WTC11 (cell line): ENCODE data around the gene HSPB6. TPM values are rescaled to one million over a fixed set of nuclear protein-coding genes. Genes with fewer than 3 reads are reported as not detected.

Source experiments
- ATAC-seq: fragments of 200-7000 bp; cut with Tn5 transposase; 2 replicates; pipeline ENCODE4 v1.10.0; 2021; ENCODE audit warnings: mild to moderate bottlenecking, moderate library complexity
- CTCF ChIA-PET: fragments of 300-600 bp; sonication (Branson Sonifier 250); formaldehyde crosslinking; loops from one replicate; lab custom pipeline; 2021; ENCODE audit warnings: antibody characterized with exemption; lab: Charles Lee
- POLR2A ChIA-PET: fragments of 350-600 bp; sonication (Branson Sonifier 250); formaldehyde crosslinking; loops from one replicate; lab custom pipeline; 2021; ENCODE audit warnings: antibody characterized with exemption; lab: Charles Lee
- DNase-seq: peaks from one replicate; pipeline ENCODE4 v3.0.0; 2021; ENCODE audit warnings: low spot score
- H3K27ac Mint-ChIP-seq: 2 replicates; pipeline ENCODE4 v1.8.0; 2021; ENCODE audit warnings: mixed read lengths
- H3K27me3 Mint-ChIP-seq: 2 replicates; pipeline ENCODE4 v1.8.0; 2021; ENCODE audit warnings: low read depth, mild to moderate bottlenecking, moderate library complexity, mixed read lengths
- H3K36me3 Mint-ChIP-seq: 2 replicates; pipeline ENCODE4 v1.8.0; 2021; ENCODE audit warnings: mixed read lengths
- H3K4me1 Mint-ChIP-seq: 2 replicates; pipeline ENCODE4 v1.8.0; 2022; ENCODE audit warnings: mixed read lengths
- H3K4me3 Mint-ChIP-seq: 2 replicates; pipeline ENCODE4 v1.8.0; 2021; ENCODE audit warnings: mild to moderate bottlenecking, moderate library complexity, mixed read lengths
- H3K9me3 Mint-ChIP-seq: 2 replicates; pipeline ENCODE4 v1.8.0; 2021; ENCODE audit warnings: mixed read lengths
- ATF1 ChIP-seq: sonication (generic); formaldehyde crosslinking; IDR thresholded peaks from 2 replicates; pipeline ENCODE4 v1.8.1; 2023; ENCODE audit warnings: mild to moderate bottlenecking, moderate library complexity, missing genetic modification reagents
- CREB1 ChIP-seq: sonication (generic); formaldehyde crosslinking; IDR thresholded peaks from 2 replicates; pipeline ENCODE4 v1.8.0; 2023; ENCODE audit warnings: mild to moderate bottlenecking, missing genetic modification reagents
- CREM ChIP-seq: sonication (generic); formaldehyde crosslinking; IDR thresholded peaks from 2 replicates; pipeline ENCODE4 v1.8.1; 2022; ENCODE audit warnings: mild to moderate bottlenecking, missing genetic modification reagents, moderate library complexity
- ESRRA ChIP-seq: sonication (generic); formaldehyde crosslinking; IDR thresholded peaks from 2 replicates; pipeline ENCODE4 v1.8.1; 2022; ENCODE audit warnings: mild to moderate bottlenecking, missing genetic modification reagents, borderline replicate concordance
- ETV6 ChIP-seq: sonication (generic); formaldehyde crosslinking; IDR thresholded peaks from 2 replicates; pipeline ENCODE4 v1.8.1; 2022; ENCODE audit warnings: mild to moderate bottlenecking, missing genetic modification reagents
- GABPB1 ChIP-seq: sonication (generic); formaldehyde crosslinking; IDR thresholded peaks from 2 replicates; pipeline ENCODE4 v1.8.1; 2023; ENCODE audit warnings: mild to moderate bottlenecking, missing genetic modification reagents
- GTF2I ChIP-seq: fragments of 250-450 bp; sonication (Bioruptor Pico); conservative IDR thresholded peaks from 2 replicates; pipeline ENCODE4 v1.4.0; 2021; ENCODE audit warnings: mild to moderate bottlenecking
- HMGA2 ChIP-seq: fragments of 250-450 bp; sonication (Bioruptor Pico); IDR thresholded peaks from 2 replicates; pipeline ENCODE4 v1.4.0; 2021; ENCODE audit warnings: mild to moderate bottlenecking, moderate library complexity
- JUN ChIP-seq: sonication (generic); formaldehyde crosslinking; IDR thresholded peaks from 2 replicates; pipeline ENCODE4 v1.8.0; 2023; ENCODE audit warnings: mild to moderate bottlenecking, missing genetic modification reagents
- MXD4 ChIP-seq: fragments of 250-450 bp; sonication (Bioruptor Pico); IDR thresholded peaks from 2 replicates; pipeline ENCODE4 v1.8.0; 2021; ENCODE audit warnings: mild to moderate bottlenecking, moderate library complexity, borderline replicate concordance
- ZNF232 ChIP-seq: sonication (generic); formaldehyde crosslinking; IDR thresholded peaks from 2 replicates; pipeline ENCODE4 v1.8.0; 2022; ENCODE audit warnings: mild to moderate bottlenecking, missing genetic modification reagents
- ZNF263 ChIP-seq: sonication (generic); formaldehyde crosslinking; IDR thresholded peaks from 2 replicates; pipeline ENCODE4 v1.8.1; 2022; ENCODE audit warnings: low read depth, mild to moderate bottlenecking, moderate library complexity, missing genetic modification reagents
- total RNA-seq: library from RNA; stranded (reverse); gene quantifications from 3 replicates; pipeline ENCODE4 v1.2.3, GENCODE V29; 2021
- TF ChIP-seq, protein P1 (sequence below): sonication (generic); formaldehyde crosslinking; IDR thresholded peaks from 2 replicates; pipeline ENCODE4 v1.8.1; 2023; ENCODE audit warnings: mild to moderate bottlenecking, moderate library complexity, missing genetic modification reagents
- TF ChIP-seq, protein P2 (sequence below): fragments of 250-450 bp; sonication (Bioruptor Pico); IDR thresholded peaks from 2 replicates; pipeline ENCODE4 v1.9.0; 2021; ENCODE audit warnings: mild to moderate bottlenecking
- TF ChIP-seq, protein P3 (sequence below): sonication (generic); formaldehyde crosslinking; IDR thresholded peaks from 2 replicates; pipeline ENCODE4 v1.8.1; 2022; ENCODE audit warnings: mild to moderate bottlenecking, moderate library complexity, missing genetic modification reagents
- TF ChIP-seq, protein P4 (sequence below): sonication (generic); formaldehyde crosslinking; IDR thresholded peaks from 2 replicates; pipeline ENCODE4 v1.8.0; 2022; ENCODE audit warnings: mild to moderate bottlenecking, missing genetic modification reagents
- TF ChIP-seq, protein P5 (sequence below): sonication (generic); formaldehyde crosslinking; IDR thresholded peaks from 2 replicates; pipeline ENCODE4 v1.8.1; 2022; ENCODE audit warnings: low read depth, mild to moderate bottlenecking, moderate library complexity, missing genetic modification reagents, borderline replicate concordance
- TF ChIP-seq, protein P6 (sequence below): sonication (generic); formaldehyde crosslinking; conservative IDR thresholded peaks from 2 replicates; pipeline ENCODE4 v1.8.1; 2022; ENCODE audit warnings: mild to moderate bottlenecking, missing genetic modification reagents
- TF ChIP-seq, protein P7 (sequence below): sonication (generic); formaldehyde crosslinking; IDR thresholded peaks from 2 replicates; pipeline ENCODE4 v1.8.1; 2023; ENCODE audit warnings: mild to moderate bottlenecking, missing genetic modification reagents, moderate library complexity
- TF ChIP-seq, protein P8 (sequence below): fragments of 250-450 bp; sonication (Bioruptor Pico); IDR thresholded peaks from 2 replicates; pipeline ENCODE4 v2.1.2; 2022; ENCODE audit warnings: mild to moderate bottlenecking, moderate library complexity
- TF ChIP-seq, protein P9 (sequence below): sonication (generic); formaldehyde crosslinking; IDR thresholded peaks from 2 replicates; pipeline ENCODE4 v1.8.0; 2022; ENCODE audit warnings: missing genetic modification reagents

HSPB6 gene
- total RNA-seq, 1 experiment from 2014 or later, result 1.7 TPM

DNA sequence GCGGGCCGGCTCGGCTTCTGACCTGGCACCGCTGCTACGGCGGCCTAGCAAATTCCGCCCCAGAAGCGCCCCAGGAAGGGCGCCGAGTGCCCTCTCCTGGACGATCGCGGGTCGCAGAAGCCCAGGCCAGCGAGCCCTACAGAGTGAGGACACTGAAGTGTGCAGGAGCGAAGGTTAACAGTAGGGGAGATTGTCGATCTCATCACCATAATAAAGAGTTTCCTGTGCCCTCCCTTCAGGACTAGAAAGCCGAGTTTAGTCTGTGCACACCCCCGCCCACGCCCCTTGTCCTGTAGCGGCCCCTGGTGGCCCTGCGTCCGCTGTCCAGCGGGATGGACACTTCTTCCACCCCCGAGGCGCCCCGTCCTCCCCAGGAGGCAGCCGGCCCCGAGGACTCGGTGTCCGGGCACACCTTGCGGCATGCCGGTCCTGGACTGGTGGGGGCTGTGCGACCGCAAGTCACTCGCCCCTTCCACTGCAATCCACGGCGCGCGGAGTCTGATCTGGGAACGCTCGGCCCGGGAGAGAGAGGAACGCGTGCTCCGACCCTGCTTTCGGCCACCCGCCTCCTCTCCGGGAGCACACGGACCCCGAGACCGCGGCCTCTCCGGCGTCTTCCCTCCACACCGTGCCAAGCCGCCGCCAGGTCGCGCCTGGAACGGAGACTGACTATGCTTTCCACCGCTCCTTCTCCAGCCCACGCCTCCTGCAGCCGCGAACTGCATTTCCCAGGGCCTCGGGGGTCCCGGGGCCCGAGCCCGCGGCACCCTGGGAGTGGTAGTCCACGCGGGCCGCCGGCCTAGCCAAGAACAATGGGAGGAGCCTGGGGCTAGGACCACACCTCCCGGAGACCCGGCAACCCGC is 39.8 kb downstream of the HSPB6 start:
- Mint-ChIP-seq H3K4me1 (peaks cover 40% of the 10 kb centered on the region), H3K27ac (peak overlapping the region; percentile 97), H3K36me3 (peaks cover 3% of the 10 kb centered on the region), H3K27me3 (no peaks in the 10 kb centered on the region), H3K9me3 (no peaks in the 10 kb centered on the region), H3K4me3 (peak overlapping the region; percentile 83)
- ChIA-PET CTCF (interaction anchor here (2.7 kb wide), 1 partner anchor 67 kb away, joined by 8 read pairs; no protein-coding TSS in a partner anchor), POLR2A (interaction anchor here (1.4 kb wide), 1 partner anchor 28 kb away, joined by 3 read pairs; the partner anchor contains the start of genes PSENEN and U2AF1L4)
- peak; percentile 93 for DNase-seq
- peak; percentile 78 for ATAC-seq
- TF ChIP-seq GTF2I (CRISPR knock-in tag) (0 out of 2 replicates have a peak, but pooled peaks have one; percentile 28), HMGA2 (peak; percentile 28; the same call in 1 of the 2 replicates), ETV6 (CRISPR knock-in tag) (0 out of 2 replicates have a peak, but pooled peaks have one; percentile 67), CREB1 (CRISPR knock-in tag) (0 out of 2 replicates have a peak, but pooled peaks have one; percentile 14), JUN (CRISPR knock-in tag) (no peak), MXD4 (CRISPR knock-in tag) (no peak), ESRRA (peak; percentile 73; the same call in 1 of the 2 replicates), ATF1 (no peak), ZNF263 (CRISPR knock-in tag) (peak; percentile 91; the same call in 1 of the 2 replicates), ZNF232 (no peak; the same call in 1 of the 2 replicates), CREM (CRISPR knock-in tag) (peak; percentile 69), GABPB1 (0 out of 2 replicates have a peak, but pooled peaks have one; percentile 52)
- TF ChIP-seq, protein P1, sequence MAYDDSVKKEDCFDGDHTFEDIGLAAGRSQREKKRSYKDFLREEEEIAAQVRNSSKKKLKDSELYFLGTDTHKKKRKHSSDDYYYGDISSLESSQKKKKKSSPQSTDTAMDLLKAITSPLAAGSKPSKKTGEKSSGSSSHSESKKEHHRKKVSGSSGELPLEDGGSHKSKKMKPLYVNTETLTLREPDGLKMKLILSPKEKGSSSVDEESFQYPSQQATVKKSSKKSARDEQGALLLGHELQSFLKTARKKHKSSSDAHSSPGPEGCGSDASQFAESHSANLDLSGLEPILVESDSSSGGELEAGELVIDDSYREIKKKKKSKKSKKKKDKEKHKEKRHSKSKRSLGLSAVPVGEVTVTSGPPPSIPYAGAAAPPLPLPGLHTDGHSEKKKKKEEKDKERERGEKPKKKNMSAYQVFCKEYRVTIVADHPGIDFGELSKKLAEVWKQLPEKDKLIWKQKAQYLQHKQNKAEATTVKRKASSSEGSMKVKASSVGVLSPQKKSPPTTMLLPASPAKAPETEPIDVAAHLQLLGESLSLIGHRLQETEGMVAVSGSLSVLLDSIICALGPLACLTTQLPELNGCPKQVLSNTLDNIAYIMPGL (CRISPR knock-in tag), result peak; percentile 93
- TF ChIP-seq, protein P2, sequence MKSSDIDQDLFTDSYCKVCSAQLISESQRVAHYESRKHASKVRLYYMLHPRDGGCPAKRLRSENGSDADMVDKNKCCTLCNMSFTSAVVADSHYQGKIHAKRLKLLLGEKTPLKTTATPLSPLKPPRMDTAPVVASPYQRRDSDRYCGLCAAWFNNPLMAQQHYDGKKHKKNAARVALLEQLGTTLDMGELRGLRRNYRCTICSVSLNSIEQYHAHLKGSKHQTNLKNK, result no peak
- TF ChIP-seq, protein P3, sequence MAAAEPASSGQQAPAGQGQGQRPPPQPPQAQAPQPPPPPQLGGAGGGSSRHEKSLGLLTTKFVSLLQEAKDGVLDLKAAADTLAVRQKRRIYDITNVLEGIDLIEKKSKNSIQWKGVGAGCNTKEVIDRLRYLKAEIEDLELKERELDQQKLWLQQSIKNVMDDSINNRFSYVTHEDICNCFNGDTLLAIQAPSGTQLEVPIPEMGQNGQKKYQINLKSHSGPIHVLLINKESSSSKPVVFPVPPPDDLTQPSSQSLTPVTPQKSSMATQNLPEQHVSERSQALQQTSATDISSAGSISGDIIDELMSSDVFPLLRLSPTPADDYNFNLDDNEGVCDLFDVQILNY (CRISPR knock-in tag), result peak; percentile 68
- TF ChIP-seq, protein P4, sequence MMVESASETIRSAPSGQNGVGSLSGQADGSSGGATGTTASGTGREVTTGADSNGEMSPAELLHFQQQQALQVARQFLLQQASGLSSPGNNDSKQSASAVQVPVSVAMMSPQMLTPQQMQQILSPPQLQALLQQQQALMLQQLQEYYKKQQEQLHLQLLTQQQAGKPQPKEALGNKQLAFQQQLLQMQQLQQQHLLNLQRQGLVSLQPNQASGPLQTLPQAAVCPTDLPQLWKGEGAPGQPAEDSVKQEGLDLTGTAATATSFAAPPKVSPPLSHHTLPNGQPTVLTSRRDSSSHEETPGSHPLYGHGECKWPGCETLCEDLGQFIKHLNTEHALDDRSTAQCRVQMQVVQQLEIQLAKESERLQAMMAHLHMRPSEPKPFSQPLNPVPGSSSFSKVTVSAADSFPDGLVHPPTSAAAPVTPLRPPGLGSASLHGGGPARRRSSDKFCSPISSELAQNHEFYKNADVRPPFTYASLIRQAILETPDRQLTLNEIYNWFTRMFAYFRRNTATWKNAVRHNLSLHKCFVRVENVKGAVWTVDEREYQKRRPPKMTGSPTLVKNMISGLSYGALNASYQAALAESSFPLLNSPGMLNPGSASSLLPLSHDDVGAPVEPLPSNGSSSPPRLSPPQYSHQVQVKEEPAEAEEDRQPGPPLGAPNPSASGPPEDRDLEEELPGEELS, result no peak
- TF ChIP-seq, protein P5, sequence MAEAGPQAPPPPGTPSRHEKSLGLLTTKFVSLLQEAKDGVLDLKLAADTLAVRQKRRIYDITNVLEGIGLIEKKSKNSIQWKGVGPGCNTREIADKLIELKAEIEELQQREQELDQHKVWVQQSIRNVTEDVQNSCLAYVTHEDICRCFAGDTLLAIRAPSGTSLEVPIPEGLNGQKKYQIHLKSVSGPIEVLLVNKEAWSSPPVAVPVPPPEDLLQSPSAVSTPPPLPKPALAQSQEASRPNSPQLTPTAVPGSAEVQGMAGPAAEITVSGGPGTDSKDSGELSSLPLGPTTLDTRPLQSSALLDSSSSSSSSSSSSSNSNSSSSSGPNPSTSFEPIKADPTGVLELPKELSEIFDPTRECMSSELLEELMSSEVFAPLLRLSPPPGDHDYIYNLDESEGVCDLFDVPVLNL (CRISPR knock-in tag), result no peak
- TF ChIP-seq, protein P6, sequence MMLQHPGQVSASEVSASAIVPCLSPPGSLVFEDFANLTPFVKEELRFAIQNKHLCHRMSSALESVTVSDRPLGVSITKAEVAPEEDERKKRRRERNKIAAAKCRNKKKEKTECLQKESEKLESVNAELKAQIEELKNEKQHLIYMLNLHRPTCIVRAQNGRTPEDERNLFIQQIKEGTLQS, result no peak
- TF ChIP-seq, protein P7, sequence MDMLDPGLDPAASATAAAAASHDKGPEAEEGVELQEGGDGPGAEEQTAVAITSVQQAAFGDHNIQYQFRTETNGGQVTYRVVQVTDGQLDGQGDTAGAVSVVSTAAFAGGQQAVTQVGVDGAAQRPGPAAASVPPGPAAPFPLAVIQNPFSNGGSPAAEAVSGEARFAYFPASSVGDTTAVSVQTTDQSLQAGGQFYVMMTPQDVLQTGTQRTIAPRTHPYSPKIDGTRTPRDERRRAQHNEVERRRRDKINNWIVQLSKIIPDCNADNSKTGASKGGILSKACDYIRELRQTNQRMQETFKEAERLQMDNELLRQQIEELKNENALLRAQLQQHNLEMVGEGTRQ (CRISPR knock-in tag), result peak; percentile 46
- TF ChIP-seq, protein P8, sequence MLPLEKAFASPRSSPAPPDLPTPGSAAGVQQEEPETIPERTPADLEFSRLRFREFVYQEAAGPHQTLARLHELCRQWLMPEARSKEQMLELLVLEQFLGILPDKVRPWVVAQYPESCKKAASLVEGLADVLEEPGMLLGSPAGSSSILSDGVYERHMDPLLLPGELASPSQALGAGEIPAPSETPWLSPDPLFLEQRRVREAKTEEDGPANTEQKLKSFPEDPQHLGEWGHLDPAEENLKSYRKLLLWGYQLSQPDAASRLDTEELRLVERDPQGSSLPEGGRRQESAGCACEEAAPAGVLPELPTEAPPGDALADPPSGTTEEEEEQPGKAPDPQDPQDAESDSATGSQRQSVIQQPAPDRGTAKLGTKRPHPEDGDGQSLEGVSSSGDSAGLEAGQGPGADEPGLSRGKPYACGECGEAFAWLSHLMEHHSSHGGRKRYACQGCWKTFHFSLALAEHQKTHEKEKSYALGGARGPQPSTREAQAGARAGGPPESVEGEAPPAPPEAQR (CRISPR knock-in tag), result no peak
- TF ChIP-seq, protein P9, sequence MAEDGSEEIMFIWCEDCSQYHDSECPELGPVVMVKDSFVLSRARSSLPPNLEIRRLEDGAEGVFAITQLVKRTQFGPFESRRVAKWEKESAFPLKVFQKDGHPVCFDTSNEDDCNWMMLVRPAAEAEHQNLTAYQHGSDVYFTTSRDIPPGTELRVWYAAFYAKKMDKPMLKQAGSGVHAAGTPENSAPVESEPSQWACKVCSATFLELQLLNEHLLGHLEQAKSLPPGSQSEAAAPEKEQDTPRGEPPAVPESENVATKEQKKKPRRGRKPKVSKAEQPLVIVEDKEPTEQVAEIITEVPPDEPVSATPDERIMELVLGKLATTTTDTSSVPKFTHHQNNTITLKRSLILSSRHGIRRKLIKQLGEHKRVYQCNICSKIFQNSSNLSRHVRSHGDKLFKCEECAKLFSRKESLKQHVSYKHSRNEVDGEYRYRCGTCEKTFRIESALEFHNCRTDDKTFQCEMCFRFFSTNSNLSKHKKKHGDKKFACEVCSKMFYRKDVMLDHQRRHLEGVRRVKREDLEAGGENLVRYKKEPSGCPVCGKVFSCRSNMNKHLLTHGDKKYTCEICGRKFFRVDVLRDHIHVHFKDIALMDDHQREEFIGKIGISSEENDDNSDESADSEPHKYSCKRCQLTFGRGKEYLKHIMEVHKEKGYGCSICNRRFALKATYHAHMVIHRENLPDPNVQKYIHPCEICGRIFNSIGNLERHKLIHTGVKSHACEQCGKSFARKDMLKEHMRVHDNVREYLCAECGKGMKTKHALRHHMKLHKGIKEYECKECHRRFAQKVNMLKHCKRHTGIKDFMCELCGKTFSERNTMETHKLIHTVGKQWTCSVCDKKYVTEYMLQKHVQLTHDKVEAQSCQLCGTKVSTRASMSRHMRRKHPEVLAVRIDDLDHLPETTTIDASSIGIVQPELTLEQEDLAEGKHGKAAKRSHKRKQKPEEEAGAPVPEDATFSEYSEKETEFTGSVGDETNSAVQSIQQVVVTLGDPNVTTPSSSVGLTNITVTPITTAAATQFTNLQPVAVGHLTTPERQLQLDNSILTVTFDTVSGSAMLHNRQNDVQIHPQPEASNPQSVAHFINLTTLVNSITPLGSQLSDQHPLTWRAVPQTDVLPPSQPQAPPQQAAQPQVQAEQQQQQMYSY (CRISPR knock-in tag), result no peak
